ENCODE measurements around the gene FOXJ3. TPM values are rescaled to one million over a fixed set of nuclear protein-coding genes. Genes with fewer than 3 reads are reported as not detected.
"Not testable (repeated sequence)": the region's sequence is repeated elsewhere in the genome, so short reads cannot be mapped to it uniquely, and the experiment has no call there.

The FOXJ3 gene
- total and polyA plus RNA-seq, 2 donors (not counting 1 experiment from before 2014, with no cell fraction given), result 15.4 to 76.4 TPM

DNA sequence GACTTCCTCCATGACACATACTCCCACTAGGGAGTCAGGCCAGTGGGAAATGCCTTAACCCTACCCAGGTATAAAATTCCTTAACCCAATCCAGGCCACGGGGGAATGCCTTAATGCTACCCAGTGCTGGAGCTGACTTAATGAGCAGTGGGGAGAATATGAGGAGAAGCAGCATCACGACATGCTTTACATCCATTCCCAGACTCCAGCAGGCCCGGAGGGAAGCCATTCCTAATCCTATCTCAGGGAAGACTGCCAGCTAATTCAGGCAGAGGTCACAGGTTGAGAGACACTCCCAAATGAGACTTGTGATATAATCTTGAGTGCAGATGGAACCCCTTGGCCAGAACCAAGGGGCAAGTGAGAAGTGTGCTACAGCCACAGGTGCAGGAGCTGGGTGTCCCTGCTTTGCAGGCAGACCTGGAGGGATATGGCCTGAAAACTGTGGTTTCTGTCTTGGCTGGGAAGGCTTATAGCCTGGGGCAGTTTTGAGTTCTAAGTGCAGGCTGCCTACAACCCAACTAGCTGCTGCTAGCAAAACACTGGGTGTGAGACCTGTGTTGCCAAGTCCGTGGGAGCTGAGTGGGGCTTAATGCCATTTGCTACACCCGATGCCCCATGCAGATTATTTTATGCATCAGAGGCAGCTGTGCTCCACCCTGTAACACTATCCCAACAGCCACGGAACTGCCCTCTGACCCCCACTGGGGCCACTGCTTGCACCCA, 125.3 kb downstream of the FOXJ3 start:
- Mint-ChIP-seq H3K4me1 (peaks cover 49% of the 10 kb centered on the region), H3K9me3 (ENCODE audit: insufficient read depth) (peaks cover 10% of the 10 kb centered on the region), H3K27ac (no peak overlapping the region), H3K27me3 (no peaks in the 10 kb centered on the region), H3K4me3 (no peak overlapping the region)
- Histone ChIP-seq H4K20me1 (ENCODE audit: control insufficient read depth, insufficient read depth, low read length, poor library complexity, severe bottlenecking) (peaks cover 57% of the 10 kb centered on the region), H3K36me3 (replicated peaks in 1 of 2; ENCODE audit: control extremely low read depth in 1 of 2, control insufficient read depth in 1 of 2, extremely low read depth in 1 of 2, insufficient read depth in 2 of 2, low read length in 1 of 2) (peaks cover 6 to 15% of the 10 kb centered on the region in 2 experiments), H3K4me2 (replicated peaks; ENCODE audit: low read depth, low read length, poor library complexity, severe bottlenecking) (no peak overlapping the region), H3K27ac (ENCODE audit: low read length in 2 of 2) (no peak overlapping the region), H3K9ac (ENCODE audit: low read length) (no peak overlapping the region), H3K79me2 (ENCODE audit: control insufficient read depth, insufficient read depth, low read length) (peaks cover 57% of the 10 kb centered on the region), H3K4me1 (ENCODE audit: control insufficient read depth in 2 of 2, insufficient read depth in 2 of 2, low read length in 2 of 2) (peaks cover 13 to 16% of the 10 kb centered on the region in 2 donors), H3K4me3 (ENCODE audit: control extremely low read depth in 1 of 5, extremely low read depth in 1 of 5, insufficient read depth in 1 of 5, low read depth in 2 of 5, low read length in 4 of 5) (no peak overlapping the region), H3K9me3 (ENCODE audit: control extremely low read depth in 1 of 3, control insufficient read depth in 2 of 3, insufficient read depth in 1 of 3, low read length in 2 of 3) (peaks cover 2 to 9% (median 4%) of the 10 kb centered on the region in 3 donors), H3K27me3 (replicated peaks in 1 of 4; ENCODE audit: control extremely low read depth in 1 of 4, control insufficient read depth in 3 of 4, insufficient read depth in 4 of 4, low read length in 3 of 4) (no peaks in the 10 kb centered on the region), H2AFZ (ENCODE audit: insufficient read depth, low read depth, low read length, poor library complexity, severe bottlenecking) (no peak overlapping the region)
- intact Hi-C loops (cut with micrococcal nuclease), result no loop called here
- ATAC-seq (ENCODE audit: low read depth) (no peak), DNase-seq (no peak)
- ChIA-PET POLR2A (no interaction called here), CTCF (interaction anchor here (3.6 kb wide), 1 partner anchor 36 kb away, joined by 17 read pairs; no protein-coding TSS in a partner anchor)
- 100% methylated on average over 4 of the region's 6 CpGs for WGBS (ENCODE audit: insufficient coverage)
- TF ChIP-seq, protein P1, sequence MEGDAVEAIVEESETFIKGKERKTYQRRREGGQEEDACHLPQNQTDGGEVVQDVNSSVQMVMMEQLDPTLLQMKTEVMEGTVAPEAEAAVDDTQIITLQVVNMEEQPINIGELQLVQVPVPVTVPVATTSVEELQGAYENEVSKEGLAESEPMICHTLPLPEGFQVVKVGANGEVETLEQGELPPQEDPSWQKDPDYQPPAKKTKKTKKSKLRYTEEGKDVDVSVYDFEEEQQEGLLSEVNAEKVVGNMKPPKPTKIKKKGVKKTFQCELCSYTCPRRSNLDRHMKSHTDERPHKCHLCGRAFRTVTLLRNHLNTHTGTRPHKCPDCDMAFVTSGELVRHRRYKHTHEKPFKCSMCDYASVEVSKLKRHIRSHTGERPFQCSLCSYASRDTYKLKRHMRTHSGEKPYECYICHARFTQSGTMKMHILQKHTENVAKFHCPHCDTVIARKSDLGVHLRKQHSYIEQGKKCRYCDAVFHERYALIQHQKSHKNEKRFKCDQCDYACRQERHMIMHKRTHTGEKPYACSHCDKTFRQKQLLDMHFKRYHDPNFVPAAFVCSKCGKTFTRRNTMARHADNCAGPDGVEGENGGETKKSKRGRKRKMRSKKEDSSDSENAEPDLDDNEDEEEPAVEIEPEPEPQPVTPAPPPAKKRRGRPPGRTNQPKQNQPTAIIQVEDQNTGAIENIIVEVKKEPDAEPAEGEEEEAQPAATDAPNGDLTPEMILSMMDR (IDR thresholded peaks at IDR 0.05), result no peak

DNA sequence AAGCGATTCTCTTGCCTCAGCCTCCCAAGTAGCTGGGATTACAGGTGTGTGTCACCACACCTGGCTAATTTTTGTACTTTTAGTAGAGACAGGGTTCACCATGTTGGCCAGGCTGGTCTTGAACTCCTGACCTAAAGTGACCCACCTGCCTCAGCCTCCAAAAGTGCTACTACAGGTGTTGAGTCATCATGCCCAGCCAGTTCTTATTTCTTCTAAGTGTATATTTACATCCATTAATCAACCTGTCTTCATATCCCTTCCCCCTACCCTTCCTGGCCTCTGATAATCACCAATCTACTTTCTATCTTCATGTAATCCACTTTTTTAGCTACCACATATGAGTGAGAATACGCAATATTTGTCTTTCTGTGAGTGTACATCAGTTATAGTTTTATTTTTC, 128.1 kb downstream of the FOXJ3 start:
- H3K27ac Mint-ChIP-seq; H3K4me3 ChIP-seq (ENCODE audit: control extremely low read depth in 1 of 5, extremely low read depth in 1 of 5, insufficient read depth in 1 of 5, low read depth in 2 of 5, low read length in 4 of 5); intact Hi-C loops (cut with micrococcal nuclease); H3K27ac ChIP-seq (ENCODE audit: low read length in 2 of 2); POLR2A ChIA-PET; H2AFZ ChIP-seq (ENCODE audit: insufficient read depth, low read depth, low read length, poor library complexity, severe bottlenecking); H3K27me3 Mint-ChIP-seq; H3K4me2 ChIP-seq (replicated peaks; ENCODE audit: low read depth, low read length, poor library complexity, severe bottlenecking); ATAC-seq (ENCODE audit: low read depth); H3K27me3 ChIP-seq (replicated peaks in 1 of 4; ENCODE audit: control extremely low read depth in 1 of 4, control insufficient read depth in 3 of 4, insufficient read depth in 4 of 4, low read length in 3 of 4); H3K9ac ChIP-seq (ENCODE audit: low read length); CTCF ChIA-PET; H3K9me3 Mint-ChIP-seq (ENCODE audit: insufficient read depth); DNase-seq; H3K4me3 Mint-ChIP-seq: not testable (repeated sequence)
- Histone ChIP-seq H3K79me2 (ENCODE audit: control insufficient read depth, insufficient read depth, low read length) (peaks cover 39% of the 10 kb centered on the region), H3K9me3 (ENCODE audit: control extremely low read depth in 1 of 3, control insufficient read depth in 2 of 3, insufficient read depth in 1 of 3, low read length in 2 of 3) (peaks cover 8 to 11% (median 10%) of the 10 kb centered on the region in 3 donors), H4K20me1 (ENCODE audit: control insufficient read depth, insufficient read depth, low read length, poor library complexity, severe bottlenecking) (peaks cover 42% of the 10 kb centered on the region), H3K4me1 (ENCODE audit: control insufficient read depth in 2 of 2, insufficient read depth in 2 of 2, low read length in 2 of 2) (peaks cover 11 to 16% of the 10 kb centered on the region in 2 donors), H3K36me3 (replicated peaks in 1 of 2; ENCODE audit: control extremely low read depth in 1 of 2, control insufficient read depth in 1 of 2, extremely low read depth in 1 of 2, insufficient read depth in 2 of 2, low read length in 1 of 2) (peaks cover 17 to 35% of the 10 kb centered on the region in 2 experiments)
- no CpG with 5 or more reads among the region's 2 CpGs for WGBS (ENCODE audit: insufficient coverage)
- H3K4me1 Mint-ChIP-seq, result peaks cover 36% of the 10 kb centered on the region
